ENCODE measurements around the gene CDH4. TPM values are rescaled to one million over a fixed set of nuclear protein-coding genes. Genes with fewer than 3 reads are reported as not detected.

The CDH4 gene
- polyA plus RNA-seq, 1 donor, result 1.7 TPM

DNA sequence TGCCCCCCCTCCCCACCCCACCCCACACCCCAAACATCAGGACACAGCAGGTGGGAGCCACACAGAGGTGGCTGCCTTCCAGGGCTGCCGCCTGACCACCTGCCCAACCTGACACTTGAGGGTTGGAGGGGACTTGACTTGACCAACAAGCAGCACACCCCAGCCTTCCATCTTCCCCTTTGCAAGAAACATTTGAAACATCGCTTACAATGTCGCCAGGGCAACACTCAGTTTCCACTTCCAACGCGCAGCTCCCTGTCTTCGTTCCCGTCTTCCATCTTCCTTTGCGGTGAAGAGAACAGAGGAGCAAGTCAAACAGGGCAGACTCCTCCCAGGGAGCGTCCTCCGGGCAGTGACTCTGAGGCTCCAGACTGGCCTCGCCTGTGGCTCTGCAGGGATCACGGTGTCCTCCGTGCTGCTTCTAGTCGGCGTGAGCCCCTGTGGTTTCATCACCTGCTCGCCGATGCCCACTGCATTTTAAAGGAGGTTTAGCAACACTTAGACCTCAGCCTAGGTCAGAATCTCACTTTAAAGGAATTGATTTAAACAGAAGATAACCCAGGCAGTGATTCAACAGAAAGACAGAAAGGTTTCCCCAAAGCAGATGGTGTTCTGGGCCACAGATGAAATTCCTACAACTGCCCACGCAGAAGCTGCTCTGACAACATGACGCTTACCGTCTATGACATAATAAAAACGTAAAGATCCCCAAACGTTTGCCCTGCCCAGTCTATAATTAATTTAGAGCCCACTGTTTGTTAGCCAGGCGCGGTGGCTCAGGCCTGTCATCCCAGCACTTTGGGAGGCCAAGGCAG is 682.9 kb downstream of the CDH4 start:
- Histone ChIP-seq H3K27ac (ENCODE audit: low read length) (no peak overlapping the region), H3K27me3 (ENCODE audit: control insufficient read depth, insufficient read depth, low read length) (no peaks in the 10 kb centered on the region), H3K4me3 (ENCODE audit: low read length) (no peak overlapping the region), H3K36me3 (ENCODE audit: control insufficient read depth, insufficient read depth, low read length) (no peaks in the 10 kb centered on the region), H3K9me3 (ENCODE audit: control insufficient read depth, low read depth, low read length) (no peaks in the 10 kb centered on the region), H3K4me1 (ENCODE audit: control insufficient read depth, insufficient read depth, low read length) (no peaks in the 10 kb centered on the region)
- 14% methylated on average over 1 of the region's 24 CpGs for WGBS (ENCODE audit: insufficient coverage, low lambda C conversion rate)
- DNase-seq, result no peak

DNA sequence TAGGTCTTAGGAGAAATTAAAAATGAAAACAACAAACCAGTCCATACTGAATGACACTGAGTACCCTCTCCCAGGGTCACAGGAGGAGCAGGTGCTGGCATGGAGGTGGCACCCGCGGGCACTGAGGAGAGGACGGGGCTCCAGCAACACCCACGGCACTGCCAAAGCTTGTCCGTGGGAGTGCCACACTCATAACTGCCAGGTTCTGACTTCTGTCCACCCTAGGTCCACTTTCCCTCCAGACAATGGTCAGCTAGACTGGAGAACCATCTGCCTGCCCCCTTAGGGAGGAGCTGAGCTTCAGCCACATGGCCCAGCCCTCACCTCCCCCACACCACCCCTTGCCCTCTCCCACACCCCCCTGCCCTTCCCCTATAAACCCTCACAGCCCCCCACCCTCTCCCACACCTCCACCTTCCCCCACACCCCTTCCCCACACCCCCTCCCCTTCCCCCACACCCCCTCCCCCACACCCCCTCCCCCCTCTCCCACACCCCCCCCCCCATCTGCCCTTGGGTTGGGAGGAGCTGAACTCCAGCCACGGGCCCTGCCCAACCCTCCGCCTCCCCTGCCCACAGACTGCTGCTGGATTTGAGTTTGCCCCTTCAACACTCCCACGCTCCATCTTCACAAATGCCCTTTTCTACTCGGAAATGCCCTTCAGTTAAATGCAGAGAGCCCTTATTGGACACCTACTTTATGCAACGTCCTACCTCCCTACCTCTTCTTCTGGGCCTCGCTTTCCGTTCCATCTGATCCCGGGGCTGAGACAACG is 684.1 kb downstream of the CDH4 start:
- no CpG with 5 or more reads among the region's 14 CpGs for WGBS (ENCODE audit: insufficient coverage, low lambda C conversion rate)
- no peak for DNase-seq
- H3K27ac ChIP-seq (ENCODE audit: low read length), result no peak overlapping the region
- H3K4me3 ChIP-seq (ENCODE audit: low read length), result no peak overlapping the region
- no peaks in the 10 kb centered on the region for H3K4me1 ChIP-seq (ENCODE audit: control insufficient read depth, insufficient read depth, low read length)
- H3K36me3 ChIP-seq (ENCODE audit: control insufficient read depth, insufficient read depth, low read length), result no peaks in the 10 kb centered on the region
- H3K9me3 ChIP-seq (ENCODE audit: control insufficient read depth, low read depth, low read length), result no peaks in the 10 kb centered on the region
- H3K27me3 ChIP-seq (ENCODE audit: control insufficient read depth, insufficient read depth, low read length), result no peaks in the 10 kb centered on the region

DNA sequence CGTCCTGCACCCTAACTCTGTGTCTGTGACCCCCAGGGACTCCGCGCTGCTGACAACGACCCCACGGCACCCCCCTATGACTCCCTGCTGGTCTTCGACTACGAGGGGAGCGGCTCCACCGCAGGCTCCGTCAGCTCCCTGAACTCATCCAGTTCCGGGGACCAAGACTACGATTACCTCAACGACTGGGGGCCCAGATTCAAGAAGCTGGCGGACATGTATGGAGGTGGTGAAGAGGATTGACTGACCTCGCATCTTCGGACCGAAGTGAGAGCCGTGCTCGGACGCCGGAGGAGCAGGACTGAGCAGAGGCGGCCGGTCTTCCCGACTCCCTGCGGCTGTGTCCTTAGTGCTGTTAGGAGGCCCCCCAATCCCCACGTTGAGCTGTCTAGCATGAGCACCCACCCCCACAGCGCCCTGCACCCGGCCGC is 684.7 kb downstream of the CDH4 start:
- WGBS (ENCODE audit: insufficient coverage, low lambda C conversion rate), result 100% methylated on average over 3 of the region's 29 CpGs
- no peaks in the 10 kb centered on the region for H3K9me3 ChIP-seq (ENCODE audit: control insufficient read depth, low read depth, low read length)
- no peak for DNase-seq
- no peak overlapping the region for H3K27ac ChIP-seq (ENCODE audit: low read length)
- no peaks in the 10 kb centered on the region for H3K36me3 ChIP-seq (ENCODE audit: control insufficient read depth, insufficient read depth, low read length)
- no peaks in the 10 kb centered on the region for H3K4me1 ChIP-seq (ENCODE audit: control insufficient read depth, insufficient read depth, low read length)
- H3K4me3 ChIP-seq (ENCODE audit: low read length), result no peak overlapping the region
- no peaks in the 10 kb centered on the region for H3K27me3 ChIP-seq (ENCODE audit: control insufficient read depth, insufficient read depth, low read length)

DNA sequence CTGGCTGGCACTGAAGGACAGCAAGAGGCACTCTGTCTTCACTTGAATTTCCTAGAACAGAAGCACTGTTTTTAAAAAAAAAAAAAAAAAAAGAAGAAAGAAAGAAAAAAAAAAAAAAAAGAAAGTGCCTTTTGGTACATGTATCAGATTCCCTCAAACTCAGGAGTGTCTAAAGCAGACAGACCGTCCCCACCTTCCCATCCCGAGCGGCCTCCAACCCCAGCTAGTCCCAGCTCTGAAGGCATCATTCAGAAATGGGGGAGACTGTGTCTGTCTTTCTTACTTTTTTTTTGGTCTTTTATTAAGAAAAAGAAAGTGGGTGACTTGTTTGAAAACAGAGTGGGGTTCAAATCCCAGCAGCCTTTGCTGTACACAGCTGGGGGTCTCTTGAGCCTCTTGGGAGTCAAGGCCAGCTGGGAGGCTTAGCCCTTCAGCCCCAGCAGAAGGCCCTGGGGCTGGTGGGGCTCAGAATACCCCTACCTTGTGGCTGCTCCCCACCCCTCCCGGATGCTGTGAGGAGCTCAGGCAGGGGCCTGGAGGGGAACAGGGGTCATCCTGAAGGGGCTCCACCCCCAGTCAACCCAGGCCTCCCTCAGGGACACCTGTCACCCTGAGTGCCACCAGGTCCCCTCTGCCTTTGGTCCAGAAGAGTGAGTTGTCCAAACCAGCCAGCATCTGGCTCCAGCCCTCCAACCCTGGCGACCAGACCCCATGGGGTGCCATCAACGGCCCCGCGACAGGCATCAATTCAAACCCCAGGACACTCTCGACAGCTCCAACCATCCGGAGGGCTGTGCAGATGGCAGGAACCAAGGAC is 685.3 kb downstream of the CDH4 start:
- WGBS (ENCODE audit: insufficient coverage, low lambda C conversion rate), result no CpG with 5 or more reads among the region's 10 CpGs
- H3K9me3 ChIP-seq (ENCODE audit: control insufficient read depth, low read depth, low read length), result no peaks in the 10 kb centered on the region
- no peaks in the 10 kb centered on the region for H3K27me3 ChIP-seq (ENCODE audit: control insufficient read depth, insufficient read depth, low read length)
- no peak for DNase-seq
- no peaks in the 10 kb centered on the region for H3K4me1 ChIP-seq (ENCODE audit: control insufficient read depth, insufficient read depth, low read length)
- H3K27ac ChIP-seq (ENCODE audit: low read length), result no peak overlapping the region
- H3K36me3 ChIP-seq (ENCODE audit: control insufficient read depth, insufficient read depth, low read length), result no peaks in the 10 kb centered on the region
- no peak overlapping the region for H3K4me3 ChIP-seq (ENCODE audit: low read length)

DNA sequence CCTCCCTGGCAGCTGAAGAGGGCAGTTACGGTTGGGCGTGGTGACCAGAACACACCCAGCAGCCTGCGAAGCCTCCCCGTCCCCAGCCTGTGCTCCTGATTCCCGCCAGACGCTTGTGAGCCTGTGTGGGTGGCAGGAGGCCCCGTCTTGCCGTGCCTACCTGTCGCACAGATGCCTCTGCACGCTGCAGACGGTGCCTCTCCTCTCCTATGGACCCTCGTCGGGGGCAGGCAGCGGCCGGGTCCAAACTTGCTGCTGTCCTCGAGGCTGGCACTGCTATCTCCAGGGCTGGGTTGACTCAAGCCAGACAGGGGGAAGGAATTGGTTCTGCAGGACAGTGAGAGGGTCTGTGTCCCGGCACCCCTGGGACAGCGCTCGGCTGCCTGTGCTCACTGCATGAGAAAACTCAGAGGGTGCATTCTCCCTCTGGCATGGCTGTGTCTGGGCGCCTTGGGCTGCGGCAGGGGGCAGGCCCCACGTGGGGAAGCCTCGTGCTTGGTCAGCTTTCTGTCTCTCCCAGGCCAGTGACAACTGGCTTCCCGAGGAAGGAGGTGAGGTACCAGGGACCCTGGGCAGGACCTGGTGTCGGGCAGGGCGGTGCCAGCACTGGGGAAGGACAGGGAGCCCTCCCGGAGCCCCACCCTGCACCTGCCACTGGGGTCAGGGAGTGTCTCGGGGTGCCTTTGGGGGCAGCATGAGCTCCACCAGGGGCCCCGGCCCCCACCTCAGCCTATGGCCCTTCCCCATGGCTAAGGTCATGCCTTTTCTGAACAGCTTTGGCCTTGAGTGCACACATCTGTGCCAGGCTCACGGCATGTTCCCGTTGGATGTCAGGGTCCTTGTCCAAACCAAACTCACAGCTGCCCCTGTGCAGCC is 686.1 kb downstream of the CDH4 start:
- Histone ChIP-seq H3K4me3 (ENCODE audit: low read length) (no peak overlapping the region), H3K4me1 (ENCODE audit: control insufficient read depth, insufficient read depth, low read length) (no peaks in the 10 kb centered on the region), H3K36me3 (ENCODE audit: control insufficient read depth, insufficient read depth, low read length) (no peaks in the 10 kb centered on the region), H3K27me3 (ENCODE audit: control insufficient read depth, insufficient read depth, low read length) (no peaks in the 10 kb centered on the region), H3K27ac (ENCODE audit: low read length) (no peak overlapping the region), H3K9me3 (ENCODE audit: control insufficient read depth, low read depth, low read length) (no peaks in the 10 kb centered on the region)
- no peak for DNase-seq
- no CpG with 5 or more reads among the region's 31 CpGs for WGBS (ENCODE audit: insufficient coverage, low lambda C conversion rate)

DNA sequence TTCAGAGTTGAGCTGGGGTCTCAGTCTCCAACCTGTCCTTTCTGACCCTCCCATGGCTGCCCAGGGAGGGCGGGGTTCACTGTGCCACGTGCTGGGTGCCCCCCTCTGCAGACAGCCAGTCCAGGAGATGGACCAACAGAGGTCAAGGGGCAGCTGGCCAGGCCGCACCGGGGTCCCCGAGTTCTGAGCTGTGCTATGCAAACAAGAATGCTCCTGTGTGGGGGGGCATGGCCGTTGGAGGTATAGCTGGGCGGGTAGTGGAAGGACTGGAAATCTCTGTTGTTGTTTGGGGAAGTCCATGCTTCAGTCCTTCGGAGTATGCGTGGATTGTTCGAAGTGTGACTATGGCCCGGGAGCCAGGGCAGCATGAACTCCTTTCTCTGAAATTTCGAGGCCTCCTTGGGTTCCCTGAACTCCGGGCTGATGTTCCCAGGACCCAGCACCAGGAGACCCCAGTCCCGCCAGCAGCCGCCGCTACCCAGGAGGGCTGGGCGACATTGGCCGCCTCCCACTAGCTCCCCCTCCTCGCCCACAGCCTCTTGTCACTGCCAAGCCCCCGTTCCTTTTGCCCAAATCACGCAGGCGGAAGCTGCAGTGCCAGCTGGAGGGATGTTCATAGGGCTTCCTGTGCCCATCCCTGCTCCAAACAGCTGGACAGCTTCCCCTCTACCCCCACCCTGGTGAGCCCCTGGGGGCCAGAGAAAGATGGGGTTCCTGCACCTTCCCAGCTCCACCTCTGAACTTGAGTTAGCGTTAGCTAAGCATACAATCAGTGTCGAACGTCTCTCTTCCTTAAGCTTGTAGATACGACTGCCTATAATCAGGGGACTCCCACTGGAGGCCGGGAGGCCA is 687.0 kb downstream of the CDH4 start:
- no peak overlapping the region for H3K4me3 ChIP-seq (ENCODE audit: low read length)

DNA sequence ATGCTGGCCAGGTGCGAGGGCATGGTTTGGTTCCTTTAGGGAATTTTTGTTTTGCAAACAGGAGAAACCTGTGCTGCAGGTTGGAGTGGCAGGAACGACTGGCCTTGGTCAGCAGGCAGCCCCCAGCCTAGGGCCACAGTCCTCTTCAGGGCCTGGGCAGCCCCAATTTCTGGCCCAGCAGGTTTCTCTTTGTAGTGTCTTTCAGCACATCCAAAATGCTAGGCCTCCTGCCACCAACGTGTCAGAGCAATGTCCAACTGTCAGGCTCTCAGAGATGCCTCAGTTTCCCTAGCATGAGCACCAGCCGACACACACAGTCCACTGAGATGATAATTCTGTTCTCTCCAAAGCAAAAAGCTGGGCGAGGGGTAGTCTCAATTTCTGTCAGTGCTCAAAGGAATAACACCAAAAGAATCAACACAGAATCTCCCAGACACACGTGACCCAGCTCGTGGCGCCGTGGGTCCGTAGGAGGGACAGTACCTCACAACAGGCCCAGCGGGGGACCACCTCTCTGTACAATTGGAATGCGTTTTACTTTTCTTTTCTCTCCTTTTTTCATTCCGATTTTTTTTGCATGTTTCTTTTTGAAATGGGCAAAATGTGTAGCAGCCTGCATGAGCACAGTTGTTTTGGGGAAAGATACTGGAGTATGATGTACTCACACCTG is 687.8 kb downstream of the CDH4 start:
- H3K4me3 ChIP-seq (ENCODE audit: low read length), result no peak overlapping the region
- H3K9me3 ChIP-seq (ENCODE audit: control insufficient read depth, low read depth, low read length), result no peaks in the 10 kb centered on the region
- H3K27me3 ChIP-seq (ENCODE audit: control insufficient read depth, insufficient read depth, low read length), result no peaks in the 10 kb centered on the region
- no peak overlapping the region for H3K27ac ChIP-seq (ENCODE audit: low read length)
- no peak for DNase-seq
- no peaks in the 10 kb centered on the region for H3K36me3 ChIP-seq (ENCODE audit: control insufficient read depth, insufficient read depth, low read length)
- 80% methylated on average over 3 of the region's 13 CpGs for WGBS (ENCODE audit: insufficient coverage, low lambda C conversion rate)
- no peaks in the 10 kb centered on the region for H3K4me1 ChIP-seq (ENCODE audit: control insufficient read depth, insufficient read depth, low read length)

More for the DNA sequence above, 687.0 kb downstream of the CDH4 start:
- Histone ChIP-seq H3K27ac (ENCODE audit: low read length) (no peak overlapping the region), H3K4me1 (ENCODE audit: control insufficient read depth, insufficient read depth, low read length) (no peaks in the 10 kb centered on the region), H3K27me3 (ENCODE audit: control insufficient read depth, insufficient read depth, low read length) (no peaks in the 10 kb centered on the region), H3K9me3 (ENCODE audit: control insufficient read depth, low read depth, low read length) (no peaks in the 10 kb centered on the region), H3K36me3 (ENCODE audit: control insufficient read depth, insufficient read depth, low read length) (no peaks in the 10 kb centered on the region)
- no peak for DNase-seq
- WGBS (ENCODE audit: insufficient coverage, low lambda C conversion rate), result no CpG with 5 or more reads among the region's 27 CpGs

DNA sequence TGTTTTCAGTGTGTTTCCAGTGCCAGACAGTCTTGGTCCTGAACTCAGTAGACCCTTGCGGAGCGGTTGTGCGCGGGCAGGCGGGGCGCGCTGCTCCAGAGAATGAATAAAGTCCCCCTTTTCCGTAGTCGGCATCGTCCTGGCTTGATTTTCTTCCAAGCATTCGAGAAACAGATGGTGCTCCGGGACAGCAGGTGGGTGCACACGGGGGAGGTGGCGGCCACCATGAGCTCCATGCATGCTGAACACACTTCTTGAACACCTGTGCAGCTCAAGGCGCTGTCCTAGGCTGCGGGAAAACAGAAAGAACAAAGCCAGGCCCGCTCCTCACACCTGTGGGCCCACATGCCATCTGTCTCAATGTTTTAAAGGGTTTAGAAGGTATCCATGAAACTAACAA is 688.4 kb downstream of the CDH4 start:
- Histone ChIP-seq H3K27ac (ENCODE audit: low read length) (no peak overlapping the region), H3K36me3 (ENCODE audit: control insufficient read depth, insufficient read depth, low read length) (no peaks in the 10 kb centered on the region), H3K4me1 (ENCODE audit: control insufficient read depth, insufficient read depth, low read length) (no peaks in the 10 kb centered on the region), H3K27me3 (ENCODE audit: control insufficient read depth, insufficient read depth, low read length) (no peaks in the 10 kb centered on the region), H3K4me3 (ENCODE audit: low read length) (no peak overlapping the region), H3K9me3 (ENCODE audit: control insufficient read depth, low read depth, low read length) (no peaks in the 10 kb centered on the region)
- WGBS (ENCODE audit: insufficient coverage, low lambda C conversion rate), result no CpG with 5 or more reads among the region's 17 CpGs
- DNase-seq, result no peak
